Activated effector memory CD4-positive, alpha-beta T cell treated with anti-CD3 and anti-CD28 coated beads, Interleukin-2, amount 50 U/mL, for 16 hours (primary cell): ENCODE results near the gene CDK18.

ENCODE experiments used
- DNase-seq: peaks from one replicate; pipeline ENCODE4 v3.0.0-alpha.2; 2020

Gene CDK18

DNA sequence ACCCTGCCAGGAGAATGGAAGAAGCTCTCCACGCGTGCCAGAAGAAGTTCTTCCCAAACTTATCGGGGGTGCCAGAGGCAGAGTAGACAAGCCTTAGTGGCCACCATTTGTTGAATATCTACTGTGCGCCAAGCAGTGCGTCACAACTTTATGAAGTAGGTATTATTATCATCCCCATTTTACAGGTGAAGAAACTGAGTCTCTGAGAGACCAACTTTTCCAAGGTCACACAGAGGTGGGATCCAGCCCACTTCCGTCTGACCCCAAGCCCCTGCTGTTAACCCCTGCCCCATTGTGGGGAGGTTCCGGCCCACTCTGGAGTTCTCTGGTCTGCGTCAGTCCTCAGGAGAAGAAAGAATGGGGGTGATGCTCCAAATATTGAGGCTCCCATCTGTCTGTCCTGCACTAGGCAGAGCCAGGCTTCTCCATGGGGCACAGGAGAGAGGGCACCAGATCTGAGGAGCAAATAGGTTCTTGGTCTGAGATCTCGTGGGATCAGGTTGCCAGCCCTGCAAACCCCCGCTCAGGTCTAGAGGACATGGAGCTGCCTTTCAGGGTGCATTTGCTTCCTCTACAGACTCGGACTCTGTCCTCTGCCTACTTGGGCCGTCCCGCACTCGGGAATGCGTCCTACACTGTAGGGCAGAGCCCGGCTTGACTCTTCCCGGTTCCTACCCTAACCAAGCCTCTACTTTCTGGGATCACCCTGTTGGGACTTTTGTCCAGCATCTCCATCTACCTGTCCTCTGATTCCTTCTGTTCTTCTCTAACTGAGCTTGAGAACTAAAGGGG is 2.1 kb downstream of the CDK18 start:
- DNase-seq = no peak

DNA sequence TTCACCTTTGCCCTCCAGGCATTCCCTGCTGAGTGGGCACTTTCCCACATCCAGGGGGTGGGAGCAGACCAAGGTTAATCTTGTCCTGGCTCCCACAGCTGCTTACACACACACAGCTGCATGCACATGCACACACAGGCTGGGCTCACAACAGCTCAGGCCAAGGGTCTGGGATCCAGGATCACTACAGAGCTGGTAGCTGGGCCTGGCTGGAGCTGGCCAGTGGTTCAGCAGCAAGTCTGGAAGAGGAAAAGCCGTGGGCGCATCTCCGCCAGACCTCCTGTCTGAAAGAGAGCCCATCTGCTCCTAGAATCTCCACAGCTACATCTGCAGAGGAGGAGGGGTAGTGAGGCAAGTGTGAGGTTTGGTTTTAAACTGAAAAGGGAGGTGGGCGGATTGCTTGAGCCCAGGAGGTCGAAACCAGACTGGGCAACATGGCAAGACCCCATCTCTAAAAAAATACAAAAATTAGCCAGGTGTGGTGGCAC is 3.8 kb downstream of the CDK18 start:
- no peak for DNase-seq

DNA sequence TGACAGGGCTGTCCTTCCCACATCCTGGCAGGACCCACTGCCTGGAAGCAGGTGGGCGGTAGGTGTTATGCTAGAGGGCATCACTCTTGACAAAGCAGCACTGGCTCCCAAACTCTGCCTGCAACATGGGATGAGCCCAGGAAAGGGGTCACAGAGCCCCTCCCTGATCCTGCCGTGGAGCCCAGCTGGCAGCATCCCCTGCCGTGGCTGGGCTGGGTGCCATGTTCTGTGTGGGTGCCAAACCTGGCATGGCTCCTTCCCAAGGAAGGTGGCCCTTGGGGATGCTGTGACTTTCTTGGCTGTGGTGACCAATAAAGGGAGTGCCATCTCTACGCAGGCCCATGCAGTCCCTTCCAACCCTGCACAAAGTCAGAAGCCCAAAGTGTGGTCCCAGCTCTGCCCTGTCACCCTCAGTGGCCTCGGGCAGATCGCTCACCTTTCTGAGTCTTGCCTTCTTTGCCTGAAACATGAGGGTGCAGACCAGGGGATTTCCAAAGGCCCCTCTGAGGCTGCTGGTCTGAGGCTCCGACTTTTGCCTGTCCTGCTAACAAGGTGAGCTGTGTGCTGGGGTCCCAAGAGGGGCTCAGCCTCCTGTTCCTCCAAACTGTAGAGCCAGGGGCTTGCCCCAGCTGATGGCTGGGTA is 6.0 kb downstream of the CDK18 start:
- DNase-seq = no peak

DNA sequence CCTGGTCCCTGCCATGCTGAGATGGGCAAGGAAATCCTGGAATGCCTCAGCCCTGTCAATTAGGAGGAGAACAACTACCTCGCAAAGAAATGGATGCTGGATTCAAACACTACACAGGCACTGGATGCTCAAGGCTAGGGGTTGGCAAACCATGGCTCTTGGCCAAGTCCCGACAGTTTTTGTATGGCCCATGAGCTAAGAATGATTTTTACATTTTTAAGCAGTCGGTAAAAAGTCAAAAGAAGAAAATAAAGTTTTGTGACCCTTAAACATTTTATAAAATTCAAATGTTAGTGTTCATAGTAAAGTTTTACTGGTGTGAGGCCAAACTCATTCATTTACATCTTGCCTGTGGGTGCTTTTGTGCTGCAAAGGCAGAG is 6.5 kb downstream of the CDK18 start:
- DNase-seq = no peak

DNA sequence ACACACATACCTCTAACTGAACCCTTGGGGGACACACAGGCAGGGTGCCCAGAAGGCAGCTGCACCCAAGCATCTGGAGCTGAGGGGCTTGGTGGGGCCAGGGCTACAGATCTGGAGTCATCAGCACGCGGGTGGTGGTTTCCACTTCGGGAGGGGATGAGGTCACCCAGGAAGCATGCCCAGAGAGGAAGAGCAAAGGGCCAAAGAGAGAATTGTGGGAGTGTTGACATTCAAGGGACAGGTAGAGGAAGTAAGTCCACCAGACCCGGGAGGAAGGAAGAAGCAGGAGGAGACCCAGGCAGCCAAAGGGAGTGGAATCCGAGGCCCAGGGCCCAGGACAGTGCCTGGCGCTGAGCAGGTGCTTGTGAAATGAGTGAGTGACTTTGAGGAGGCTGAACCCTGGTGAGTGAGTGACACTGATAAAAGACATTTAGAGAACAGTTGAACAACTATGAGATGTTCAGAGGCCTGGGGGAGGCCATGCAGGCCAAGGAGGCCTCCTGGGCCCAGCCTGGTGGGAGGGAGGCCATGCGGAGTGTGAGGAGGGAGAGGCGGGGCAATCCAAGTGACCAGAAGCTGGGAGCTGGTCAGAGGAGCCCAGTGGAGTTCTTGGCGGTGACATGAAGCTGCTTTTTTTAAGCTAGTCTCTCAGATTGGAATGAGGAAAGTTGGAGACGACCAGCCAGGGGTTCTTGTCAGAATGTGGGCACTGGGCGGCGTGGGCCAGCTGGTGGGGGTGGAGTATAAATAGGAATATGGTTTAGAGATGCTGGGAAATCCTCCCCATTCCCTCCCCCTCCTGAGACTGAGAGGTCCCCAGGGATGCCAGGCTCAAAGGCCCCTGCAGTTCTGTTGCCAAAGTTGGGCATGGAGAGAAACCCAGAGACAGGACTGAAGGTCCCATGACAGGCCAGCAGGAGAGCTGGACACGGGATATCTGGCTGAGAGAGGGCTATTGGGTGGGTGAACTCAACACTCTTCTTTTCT is 7.9 kb downstream of the CDK18 start:
- no peak for DNase-seq

DNA sequence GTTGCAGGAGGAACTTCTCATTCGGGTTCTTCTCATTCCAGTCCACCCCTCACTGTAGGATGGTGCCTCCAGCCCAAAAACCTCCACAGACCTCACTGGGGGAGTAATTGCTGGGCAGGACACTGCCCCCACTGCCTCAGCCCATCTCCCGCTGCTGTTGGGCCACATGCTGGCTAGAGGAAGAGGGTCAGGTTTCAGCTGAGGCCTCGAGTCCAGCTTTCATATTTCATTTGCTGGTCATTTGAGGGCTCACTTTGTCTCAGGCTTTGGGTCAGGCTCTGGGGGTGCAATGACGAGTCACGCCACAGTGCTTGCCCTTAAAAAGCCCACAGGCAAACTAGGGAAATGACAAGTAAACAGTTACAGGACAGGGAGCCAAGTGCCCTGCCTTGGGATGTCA is 9.3 kb downstream of the CDK18 start:
- DNase-seq = no peak

DNA sequence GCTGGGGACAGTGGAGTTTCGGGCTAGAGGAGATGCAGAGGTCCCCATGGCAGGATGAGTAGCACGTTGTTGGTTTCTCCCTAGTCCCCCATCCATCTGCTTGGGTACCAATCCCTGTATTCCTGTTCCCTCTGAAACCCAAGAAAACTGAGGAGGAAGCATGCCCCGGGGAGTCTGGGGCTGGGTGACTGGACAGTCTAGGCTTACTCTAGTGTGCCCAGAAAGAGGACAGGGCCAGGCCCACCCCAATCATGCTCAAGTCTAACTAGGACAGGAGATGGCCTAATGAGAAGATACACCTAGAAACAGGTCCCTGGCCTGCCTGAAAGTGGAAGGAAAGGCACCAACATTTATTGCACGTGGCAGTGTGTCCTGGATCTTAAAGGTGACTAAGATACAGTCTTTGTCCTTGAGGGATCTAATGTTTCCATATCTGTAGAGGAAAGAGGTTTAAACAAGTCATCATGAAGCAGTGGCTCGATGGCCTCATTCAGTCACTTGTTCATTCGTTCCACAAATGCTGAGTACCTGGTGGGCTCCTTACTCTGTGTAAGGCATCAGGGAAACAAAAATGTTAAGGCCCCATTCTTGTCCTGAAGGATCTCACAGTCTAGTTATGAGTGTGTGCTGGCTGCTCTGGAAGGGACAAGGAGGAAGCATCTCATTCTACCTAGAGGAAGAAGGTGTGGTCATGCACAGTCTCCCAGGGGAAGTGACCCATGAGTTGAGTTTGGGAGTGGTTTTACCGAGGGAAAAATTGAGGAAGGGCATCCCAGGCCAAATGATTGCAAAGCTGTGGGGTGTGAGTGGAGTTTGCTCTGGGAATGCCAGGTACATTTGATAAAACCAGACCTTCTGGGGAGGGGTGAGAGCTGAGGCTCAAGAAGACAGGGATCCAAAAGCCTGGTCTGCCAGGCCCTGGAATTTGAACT is 10.0 kb downstream of the CDK18 start:
- no peak for DNase-seq

DNA sequence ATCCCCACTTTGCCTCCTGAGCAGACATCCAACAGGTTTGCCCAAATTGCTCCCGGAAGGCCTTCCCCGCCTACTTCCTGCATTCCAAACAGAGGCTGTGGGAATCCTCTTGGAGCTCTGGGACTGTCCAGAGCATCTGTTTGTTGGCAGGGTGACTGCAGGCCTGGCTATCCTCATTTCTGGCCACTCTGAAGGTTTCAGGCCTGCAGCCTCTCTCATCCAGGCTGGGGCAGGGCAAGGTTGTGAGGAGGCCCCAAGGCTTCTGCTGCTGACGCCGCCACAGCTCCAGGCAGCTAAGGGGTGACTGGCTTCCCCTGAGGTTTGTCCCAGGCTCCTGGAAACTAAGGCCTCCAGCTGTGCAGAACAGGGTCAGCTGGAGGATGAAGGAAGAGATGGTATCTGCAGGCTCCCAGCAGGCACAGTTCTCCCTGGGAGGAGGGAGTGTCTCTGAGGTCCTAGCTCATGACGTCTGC is 11.3 kb downstream of the CDK18 start:
- no peak for DNase-seq

DNA sequence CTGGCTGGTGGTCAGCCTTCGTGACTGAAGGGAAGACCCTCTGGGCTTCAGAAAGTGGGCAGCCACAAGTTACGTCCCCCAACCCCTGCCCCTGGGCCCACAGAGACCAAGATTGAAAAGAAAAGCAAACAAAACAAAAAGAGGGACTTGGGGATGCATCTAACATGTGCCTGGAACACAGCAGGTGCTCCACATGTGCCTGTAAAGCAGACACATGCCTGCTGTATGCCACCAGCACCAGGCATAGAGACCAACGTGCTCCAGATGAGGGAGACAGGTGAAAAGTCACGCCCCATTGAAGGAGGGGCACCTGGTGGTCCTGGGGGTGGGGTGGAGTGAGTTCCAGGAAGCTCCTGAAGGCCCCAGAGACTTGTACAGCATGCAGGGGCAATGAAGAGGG is 11.9 kb downstream of the CDK18 start:
- DNase-seq = no peak

DNA sequence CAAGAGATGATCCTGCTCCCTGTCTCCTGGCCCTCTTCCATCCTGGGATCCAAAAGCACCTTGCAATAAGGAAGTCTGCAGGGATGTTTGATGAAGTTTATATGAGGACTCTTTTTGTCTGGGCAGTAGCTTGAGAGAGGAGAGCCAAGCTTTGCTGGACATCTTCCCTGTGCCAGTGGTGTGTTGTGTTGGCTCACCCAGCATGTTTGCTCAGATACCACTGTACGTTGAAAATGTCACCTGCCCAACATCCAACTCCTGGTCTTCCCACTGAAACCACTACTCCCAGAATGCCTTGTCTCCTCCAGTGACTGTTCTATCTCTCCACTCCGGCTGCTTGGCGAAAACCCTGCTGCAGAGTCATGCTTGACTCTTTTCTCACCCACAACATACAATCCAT is 12.8 kb downstream of the CDK18 start:
- DNase-seq = no peak

DNA sequence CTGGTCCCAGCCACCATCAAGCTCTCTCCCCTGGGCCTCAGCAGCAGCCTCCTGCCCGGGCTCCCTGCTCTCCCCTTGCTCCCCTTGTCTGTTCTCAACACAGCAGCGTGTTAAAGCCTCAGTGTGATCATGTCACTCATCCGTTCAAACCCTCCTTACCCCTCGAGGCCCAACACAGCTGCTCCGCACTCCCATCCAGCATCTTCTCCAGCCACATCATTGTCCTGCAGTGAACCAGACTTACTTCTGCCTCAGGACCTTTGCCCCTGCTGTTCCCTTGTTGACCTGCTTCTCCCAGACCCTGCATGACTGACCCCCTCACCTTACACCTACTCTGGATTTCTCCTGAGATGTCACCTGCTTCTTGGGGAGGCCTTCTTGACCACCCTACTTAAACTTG is 13.3 kb downstream of the CDK18 start:
- DNase-seq = no peak

DNA sequence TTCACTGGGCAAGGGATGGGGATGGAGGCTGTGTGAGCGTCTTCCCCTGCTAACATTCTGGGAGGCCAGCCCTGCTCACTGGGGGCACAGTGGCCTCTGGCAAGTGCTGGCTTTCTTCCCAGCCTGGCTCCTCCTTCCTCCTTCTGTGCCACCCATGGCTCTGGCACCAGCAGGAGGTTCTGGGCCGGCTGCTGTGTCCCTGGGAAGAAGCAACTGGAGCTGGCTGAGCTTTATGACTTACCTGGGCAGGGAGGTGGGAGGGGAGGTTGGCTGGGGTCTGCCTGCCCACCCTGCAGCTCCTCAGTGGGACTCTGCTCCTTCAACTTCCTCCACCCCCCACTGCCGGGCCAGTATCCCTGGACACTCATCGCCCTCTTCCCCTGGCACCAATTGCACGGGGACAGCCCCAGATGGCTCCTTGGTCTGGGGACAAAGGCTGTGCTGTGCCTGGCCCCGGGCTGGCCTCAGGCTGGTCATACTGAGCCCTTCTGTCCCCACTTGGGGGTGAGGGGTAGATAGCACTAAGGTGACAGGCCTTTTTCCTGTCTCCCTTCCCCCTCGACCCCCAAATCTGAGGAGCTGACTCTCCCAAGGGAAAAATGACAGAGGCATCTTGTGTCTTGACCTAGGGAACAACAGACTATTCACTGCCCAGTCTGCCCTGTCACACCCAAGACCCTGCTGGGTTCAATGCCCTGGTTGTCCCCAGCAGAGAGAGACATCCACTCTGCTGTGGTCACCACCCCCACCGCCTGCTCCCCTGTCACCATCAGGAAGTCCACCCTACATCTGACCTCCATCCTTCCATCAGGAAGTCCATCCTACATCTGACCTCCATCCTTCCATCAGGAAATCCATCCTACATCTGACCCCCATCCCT is 14.4 kb downstream of the CDK18 start:
- DNase-seq = no peak

DNA sequence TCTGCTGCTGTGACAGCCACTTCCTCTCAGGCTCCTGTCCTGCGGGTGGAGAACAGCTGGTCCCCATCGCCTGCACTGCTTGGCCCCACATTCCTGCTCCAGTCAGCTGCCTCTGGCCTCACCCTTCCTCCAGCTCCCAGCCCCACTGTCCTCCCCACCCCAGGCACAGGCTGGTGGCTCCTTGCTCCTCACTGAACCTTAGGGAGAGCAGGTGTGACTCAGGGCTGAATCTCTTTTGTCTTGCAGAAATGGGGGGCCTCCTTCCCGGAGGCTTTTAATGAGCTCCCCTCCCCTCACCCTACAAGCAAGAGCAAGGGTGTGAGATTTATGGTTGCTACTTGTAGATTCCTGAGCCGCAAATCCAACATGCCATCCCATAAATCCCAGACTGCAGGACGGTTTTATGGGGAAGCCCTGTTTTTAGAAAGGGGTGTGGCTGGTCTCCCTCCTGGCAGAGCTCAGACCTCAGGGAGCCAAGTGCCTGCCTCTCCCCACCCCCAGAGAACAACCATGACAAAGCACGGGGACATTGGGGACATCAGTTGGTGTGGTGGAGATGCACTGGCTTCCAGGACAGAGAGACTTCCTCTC is 15.2 kb downstream of the CDK18 start:
- DNase-seq = no peak

DNA sequence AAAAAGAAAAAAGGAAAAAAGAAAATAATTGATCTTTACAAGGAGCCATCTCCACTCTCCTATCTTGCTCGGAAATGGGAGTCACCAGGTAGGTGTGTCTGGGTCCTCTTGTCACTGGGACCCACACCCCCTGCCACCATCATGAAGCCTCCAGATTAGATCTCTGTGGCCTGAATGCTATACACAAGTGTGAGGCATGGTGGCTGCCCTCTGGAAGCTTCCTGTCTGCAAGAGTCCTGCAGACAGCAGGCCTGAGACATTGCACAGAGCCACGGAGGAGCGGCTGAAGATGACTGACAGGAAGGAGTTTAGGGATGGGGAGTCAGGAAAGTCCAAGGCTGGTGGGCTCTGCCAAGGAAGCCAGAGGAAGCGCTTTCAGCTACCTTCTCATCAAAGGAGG is 16.2 kb downstream of the CDK18 start:
- DNase-seq = no peak

DNA sequence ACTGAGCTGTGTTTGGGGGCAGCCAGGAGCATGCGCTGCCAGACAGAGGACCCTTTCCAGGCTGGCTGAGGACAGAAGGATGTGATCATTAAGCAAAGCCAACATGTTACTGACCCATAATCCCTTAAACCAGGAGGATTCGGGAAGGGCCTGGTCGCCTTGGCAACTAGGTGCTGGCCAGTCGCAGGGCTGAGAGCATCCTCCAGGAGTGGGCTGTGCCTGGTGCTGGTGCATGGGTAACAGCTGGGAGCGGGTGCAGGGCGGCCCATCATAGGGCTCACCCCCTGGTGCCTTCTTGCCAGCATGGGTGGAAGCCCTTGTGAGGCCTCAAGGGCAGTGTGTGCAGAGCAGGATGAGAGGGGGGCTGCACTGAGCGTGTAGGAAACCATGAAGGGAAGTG is 17.2 kb downstream of the CDK18 start:
- no peak for DNase-seq

DNA sequence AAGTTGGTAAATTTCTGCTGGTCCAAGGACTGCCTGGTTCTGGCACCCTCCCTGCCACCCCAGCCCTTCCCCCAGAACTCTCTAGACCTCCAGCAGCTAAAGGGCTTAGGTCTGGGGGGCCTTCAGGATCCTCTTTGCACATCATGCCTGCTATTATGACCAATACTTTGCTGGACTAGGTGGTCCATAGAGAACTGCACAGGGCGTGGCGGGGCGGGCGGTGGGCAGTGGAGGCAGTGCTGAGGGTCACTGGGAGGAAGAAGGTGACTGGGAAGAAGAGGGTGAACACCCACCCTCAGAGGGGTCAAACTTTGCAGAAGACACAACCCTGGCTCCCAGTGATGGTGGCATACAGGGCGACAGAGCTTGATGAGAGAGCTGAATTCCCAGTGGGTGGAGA is 18.2 kb downstream of the CDK18 start:
- DNase-seq = no peak

DNA sequence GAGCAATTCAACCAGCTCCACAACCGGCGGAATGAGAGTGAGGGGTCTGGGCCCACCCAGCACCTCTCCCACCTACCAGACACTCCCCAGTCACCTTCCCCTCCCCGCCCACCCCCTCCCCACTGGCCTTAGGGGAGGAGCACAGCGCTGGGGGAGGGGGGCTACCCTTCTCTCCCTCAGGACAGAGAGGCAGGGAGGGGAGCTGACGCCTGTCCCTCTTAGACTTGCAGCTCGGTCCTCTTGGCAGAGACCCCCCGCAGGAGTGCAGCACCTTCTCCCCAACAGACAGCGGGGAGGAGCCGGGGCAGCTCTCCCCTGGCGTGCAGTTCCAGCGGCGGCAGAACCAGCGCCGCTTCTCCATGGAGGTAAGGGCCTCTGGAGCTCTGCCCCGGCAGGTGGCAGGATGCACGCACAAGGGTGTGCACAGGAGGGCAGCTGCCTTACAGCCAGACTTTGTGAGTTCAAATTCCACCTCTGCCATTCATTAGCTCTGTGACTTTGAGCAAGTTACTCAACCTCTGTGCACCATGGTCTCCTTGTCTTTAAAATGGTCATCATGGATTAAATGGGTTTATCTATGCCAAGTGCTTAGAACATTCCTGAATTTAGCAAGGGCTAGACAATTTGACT is 18.9 kb downstream of the CDK18 start:
- DNase-seq = no peak

DNA sequence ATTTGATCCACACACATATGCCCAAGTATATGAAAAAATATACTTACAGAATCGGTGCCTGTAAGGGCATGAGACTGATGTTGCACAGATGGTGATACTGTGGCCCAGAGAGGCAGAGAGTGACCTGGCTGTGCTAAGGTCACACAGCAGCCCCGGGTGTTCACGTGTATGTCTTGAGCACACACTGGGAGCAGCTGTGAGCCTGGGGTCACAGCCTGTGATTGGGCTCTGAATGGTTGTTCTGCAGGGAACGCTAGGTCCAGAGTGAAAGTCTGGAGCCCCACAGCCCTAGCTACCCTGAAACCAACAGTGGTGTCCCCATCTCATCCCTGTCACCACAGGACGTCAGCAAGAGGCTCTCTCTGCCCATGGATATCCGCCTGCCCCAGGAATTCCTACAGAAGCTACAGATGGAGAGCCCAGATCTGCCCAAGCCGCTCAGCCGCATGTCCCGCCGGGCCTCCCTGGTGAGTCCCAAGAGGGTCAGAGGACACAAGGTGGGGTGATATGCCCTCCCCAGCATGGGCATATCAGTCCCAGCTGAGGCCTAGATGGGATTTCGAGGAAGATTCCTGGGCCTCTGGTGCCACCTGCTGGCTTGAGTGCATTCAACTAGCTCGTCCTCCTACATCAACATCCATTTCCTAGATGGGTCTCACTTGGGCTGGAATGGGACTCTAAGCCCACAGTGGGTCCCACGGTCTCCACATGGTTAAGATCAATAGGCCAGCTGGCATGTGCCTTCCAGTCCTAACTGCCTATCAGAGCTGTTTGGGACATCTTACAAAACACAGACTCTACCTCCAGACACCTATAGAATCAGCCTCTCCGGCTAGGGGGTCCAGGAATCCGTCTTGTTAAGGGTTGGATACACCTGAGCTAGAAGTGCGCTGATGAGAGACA is 19.7 kb downstream of the CDK18 start:
- DNase-seq = peak; percentile 87

DNA sequence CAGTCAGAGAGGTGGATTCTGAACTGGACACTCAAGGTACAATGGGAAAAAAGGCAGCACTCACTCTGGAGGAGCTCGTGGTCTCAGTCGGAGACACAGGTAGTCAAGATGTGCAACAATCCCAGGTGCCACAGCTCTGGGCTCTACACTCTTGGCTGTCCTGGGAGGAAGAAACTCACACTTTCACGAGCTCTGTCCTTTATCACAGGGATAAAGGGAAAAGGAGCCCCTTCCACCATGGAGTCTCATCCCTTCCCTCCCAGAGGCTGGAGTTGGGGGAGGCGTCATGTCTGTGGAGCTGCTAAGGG is 20.3 kb downstream of the CDK18 start:
- DNase-seq = no peak
